GM21360 (cell line): ENCODE data around the gene EFCAB5.

Experiments
- ATAC-seq: cut with Tn5 transposase; IDR thresholded peaks from one replicate; pipeline ENCODE4 v1.9.1; 2021; ENCODE audit warnings: mild to moderate bottlenecking, moderate library complexity; ENCODE audit not compliant: unreplicated experiment

The EFCAB5 gene

DNA sequence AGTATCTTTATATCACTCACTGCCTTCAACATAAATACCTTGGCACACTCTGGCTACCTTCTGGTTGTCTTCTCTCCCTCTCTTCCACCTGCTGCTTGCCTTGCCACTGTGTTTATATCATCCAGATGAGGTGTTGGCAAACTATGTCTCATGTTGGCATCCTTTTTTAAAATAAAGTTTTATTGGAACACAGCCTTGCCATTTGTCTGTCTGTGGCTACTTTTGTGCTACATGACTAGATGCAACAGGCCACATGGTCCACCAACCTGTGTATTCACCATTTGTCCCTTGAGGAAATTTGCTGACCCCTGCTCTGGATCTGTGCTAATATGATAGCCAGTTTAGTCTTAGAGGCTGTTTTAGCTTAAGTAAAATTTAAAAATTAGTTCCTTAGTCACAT is 212.0 kb downstream of the EFCAB5 start:
- no peak for ATAC-seq

DNA sequence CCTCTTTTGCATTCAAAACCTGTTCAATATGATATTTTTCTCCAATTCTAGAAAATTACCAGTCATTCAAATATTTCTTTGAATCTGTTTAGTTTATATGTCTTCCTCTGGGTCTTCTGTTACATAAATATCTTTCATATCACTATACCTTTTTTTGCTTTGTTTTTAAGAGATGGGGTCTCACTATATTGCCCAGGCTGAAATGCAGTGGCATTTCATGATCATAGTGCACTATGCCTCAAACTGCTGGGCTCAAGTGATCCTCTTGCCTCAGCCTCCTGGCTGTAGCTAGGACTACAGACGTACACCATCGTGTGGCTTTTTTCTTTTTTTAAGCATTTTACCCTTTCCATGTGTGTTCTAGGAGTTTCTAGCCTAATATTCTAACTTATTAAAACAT is 214.0 kb downstream of the EFCAB5 start:
- no peak for ATAC-seq
